Activated CD8-positive, alpha-beta memory T cell treated with anti-CD3 and anti-CD28 coated beads for 48 hours (primary cell): ENCODE data around the gene IGFLR1.
A peak's percentile ranks its signal among the peaks of the same experiment; 100 is the strongest.
"Not testable (repeated sequence)": the region's sequence is repeated elsewhere in the genome, so short reads cannot be mapped to it uniquely, and the experiment has no call there.

Experiments
- DNase-seq, 3 experiments: peaks; one replicate each; pipeline ENCODE4 v3.0.0-alpha.2; 2020; ENCODE audit warnings: low read depth in 2 of 3, low spot score in 2 of 3

The IGFLR1 gene

GRCh38 chr19:35724132-35724531, 18.1 kb downstream of the IGFLR1 start:
- DNase-seq: not testable (repeated sequence)

GRCh38 chr19:35723671-35724070, 18.6 kb downstream of the IGFLR1 start:
- no peak for DNase-seq

- DNase-seq: no peak
Measured at GRCh38 chr19:35722897-35723296, 19.4 kb downstream of the IGFLR1 start.

GRCh38 chr19:35722461-35722860, 19.8 kb downstream of the IGFLR1 start:
- no peak for DNase-seq

GRCh38 chr19:35721374-35721773, 20.9 kb downstream of the IGFLR1 start:
- DNase-seq: no peak

GRCh38 chr19:35720648-35721047, 21.6 kb downstream of the IGFLR1 start:
- no peak for DNase-seq

GRCh38 chr19:35720163-35720524, 22.1 kb downstream of the IGFLR1 start:
- no peak for DNase-seq

- no peak for DNase-seq
Measured at GRCh38 chr19:35719402-35720162, 22.7 kb downstream of the IGFLR1 start.

GRCh38 chr19:35718345-35719041, 23.8 kb downstream of the IGFLR1 start:
- peak in 1 of 3 experiments; percentile 47 for DNase-seq

- peak in 2 of 3 experiments; percentile 60 to 97 for DNase-seq
Measured at GRCh38 chr19:35717665-35718344, 24.4 kb downstream of the IGFLR1 start, which contains the start of gene KMT2B. Gene KMT2B, plus strand, starts transcription at chr19:35718003. Its CDS starts 16 bp downstream, at chr19:35718019.

- peak; percentile 65 to 89 (median 82) for DNase-seq
Measured at GRCh38 chr19:35716801-35717664, 25.2 kb downstream of the IGFLR1 start.

- no peak for DNase-seq
Measured at GRCh38 chr19:35715981-35716800, 26.1 kb downstream of the IGFLR1 start.

- no peak for DNase-seq
Measured at GRCh38 chr19:35715355-35715809, 26.9 kb downstream of the IGFLR1 start.

- DNase-seq: no peak
Measured at GRCh38 chr19:35714601-35715354, 27.5 kb downstream of the IGFLR1 start.

- no peak for DNase-seq
Measured at GRCh38 chr19:35713904-35714495, 28.3 kb downstream of the IGFLR1 start.

- no peak for DNase-seq
Measured at GRCh38 chr19:35713506-35713850, 28.8 kb downstream of the IGFLR1 start.

GRCh38 chr19:35712567-35713505, 29.4 kb downstream of the IGFLR1 start:
- DNase-seq: peak; percentile 60 to 76 (median 60)
